PC-3 (cell line): ENCODE measurements around the gene OR51M1.

Source experiments
- EZH2phosphoT487 ChIP-seq: fragments of 300-600 bp; sonication (generic); IDR thresholded peaks from 2 replicates; pipeline ENCODE4 v1.6.1; 2018; ENCODE audit warnings: mild to moderate bottlenecking, antibody characterized with exemption, low read length, borderline replicate concordance
- TF ChIP-seq, protein P1 (sequence below): fragments of 300-600 bp; sonication (generic); conservative IDR thresholded peaks from 2 replicates; pipeline ENCODE4 v1.5.1; 2017; ENCODE audit warnings: antibody characterized with exemption, low read depth, mild to moderate bottlenecking, low read length

GRCh38 chr11:5345831-5346230 is 37.8 kb upstream of the OR51M1 start:
- TF ChIP-seq, protein P1, sequence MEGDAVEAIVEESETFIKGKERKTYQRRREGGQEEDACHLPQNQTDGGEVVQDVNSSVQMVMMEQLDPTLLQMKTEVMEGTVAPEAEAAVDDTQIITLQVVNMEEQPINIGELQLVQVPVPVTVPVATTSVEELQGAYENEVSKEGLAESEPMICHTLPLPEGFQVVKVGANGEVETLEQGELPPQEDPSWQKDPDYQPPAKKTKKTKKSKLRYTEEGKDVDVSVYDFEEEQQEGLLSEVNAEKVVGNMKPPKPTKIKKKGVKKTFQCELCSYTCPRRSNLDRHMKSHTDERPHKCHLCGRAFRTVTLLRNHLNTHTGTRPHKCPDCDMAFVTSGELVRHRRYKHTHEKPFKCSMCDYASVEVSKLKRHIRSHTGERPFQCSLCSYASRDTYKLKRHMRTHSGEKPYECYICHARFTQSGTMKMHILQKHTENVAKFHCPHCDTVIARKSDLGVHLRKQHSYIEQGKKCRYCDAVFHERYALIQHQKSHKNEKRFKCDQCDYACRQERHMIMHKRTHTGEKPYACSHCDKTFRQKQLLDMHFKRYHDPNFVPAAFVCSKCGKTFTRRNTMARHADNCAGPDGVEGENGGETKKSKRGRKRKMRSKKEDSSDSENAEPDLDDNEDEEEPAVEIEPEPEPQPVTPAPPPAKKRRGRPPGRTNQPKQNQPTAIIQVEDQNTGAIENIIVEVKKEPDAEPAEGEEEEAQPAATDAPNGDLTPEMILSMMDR, result no peak
- TF ChIP-seq EZH2phosphoT487, result no peak
